Right atrium auricular region (tissue), 2 donors: ENCODE data around the gene ALDOC. TPM values are rescaled to one million over a fixed set of nuclear protein-coding genes. Genes with fewer than 3 reads are reported as not detected.
"Not testable (repeated sequence)": the region's sequence is repeated elsewhere in the genome, so short reads cannot be mapped to it uniquely, and the experiment has no call there.

Source experiments
- DNase-seq: peaks from one replicate; pipeline ENCODE4 v3.0.0-alpha.2; 2019; ENCODE audit warnings: low spot score
- H3K27ac ChIP-seq, 2 donors: fragments of 200-600 bp; sonication (generic); 1 replicate in 1 of 2; 2 replicates in 1 of 2; pipeline ENCODE4 v1.5.1; 2016 to 2019
- H3K27me3 ChIP-seq, 2 donors: fragments of 200-600 bp; sonication (generic); one replicate each; pipeline versions ENCODE4 v1.5.1 to v1.6.0; 2017 to 2019
- H3K36me3 ChIP-seq: fragments of 200-600 bp; sonication (generic); one replicate; pipeline ENCODE4 v1.5.1; 2016
- H3K4me1 ChIP-seq, 2 donors: fragments of 200-600 bp; sonication (generic); one replicate each; pipeline versions ENCODE4 v1.5.1 to v1.6.0; 2017 to 2019
- H3K4me3 ChIP-seq, 2 donors: fragments of 200-600 bp; sonication (generic); 1 replicate in 1 of 2; 2 replicates in 1 of 2; pipeline ENCODE4 v1.5.1; 2017 to 2019; ENCODE audit warnings: mild to moderate bottlenecking in 1 of 2, moderate library complexity in 1 of 2
- H3K9me3 ChIP-seq, 2 donors: fragments of 200-600 bp; sonication (generic); one replicate each; pipeline ENCODE4 v1.5.1; 2019
- total RNA-seq, 2 donors: library from RNA; depleted of rRNA; stranded (reverse); fragments of >200 nt; gene quantifications; one replicate each; pipeline ENCODE4 v1.1.0, GENCODE V29; 2016
- TF ChIP-seq, protein P1 (sequence below), 2 donors: fragments of 200-600 bp; sonication (generic); IDR thresholded peaks; one replicate each; pipeline ENCODE4 v1.5.1; 2019; ENCODE audit warnings: antibody characterized with exemption in 2 of 2

Gene ALDOC
- total RNA-seq, 2 donors from 2014 or later: 355 to 363 TPM

DNA sequence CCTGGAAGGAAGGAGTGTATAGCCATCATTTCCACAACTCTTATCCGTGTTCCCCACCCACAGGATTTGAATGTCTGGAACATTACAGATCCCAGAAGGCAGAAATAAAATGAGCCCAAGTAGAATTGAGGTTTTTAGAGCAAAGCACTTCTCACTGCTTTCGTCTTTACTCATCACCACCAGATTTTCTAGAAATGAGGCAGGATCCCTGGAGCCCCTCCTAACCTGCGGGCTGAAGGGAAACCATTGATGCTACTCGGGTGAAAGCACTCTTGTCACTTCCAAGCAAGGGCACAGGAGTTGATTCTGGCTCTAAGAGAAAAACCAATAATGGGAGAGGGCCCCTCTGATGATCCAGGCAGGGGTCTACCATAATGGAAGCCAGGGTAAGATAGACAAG is 2.8 kb upstream of the ALDOC start:
- Histone ChIP-seq H3K36me3 (no peaks in the 10 kb centered on the region), H3K27ac (no peak overlapping the region)

DNA sequence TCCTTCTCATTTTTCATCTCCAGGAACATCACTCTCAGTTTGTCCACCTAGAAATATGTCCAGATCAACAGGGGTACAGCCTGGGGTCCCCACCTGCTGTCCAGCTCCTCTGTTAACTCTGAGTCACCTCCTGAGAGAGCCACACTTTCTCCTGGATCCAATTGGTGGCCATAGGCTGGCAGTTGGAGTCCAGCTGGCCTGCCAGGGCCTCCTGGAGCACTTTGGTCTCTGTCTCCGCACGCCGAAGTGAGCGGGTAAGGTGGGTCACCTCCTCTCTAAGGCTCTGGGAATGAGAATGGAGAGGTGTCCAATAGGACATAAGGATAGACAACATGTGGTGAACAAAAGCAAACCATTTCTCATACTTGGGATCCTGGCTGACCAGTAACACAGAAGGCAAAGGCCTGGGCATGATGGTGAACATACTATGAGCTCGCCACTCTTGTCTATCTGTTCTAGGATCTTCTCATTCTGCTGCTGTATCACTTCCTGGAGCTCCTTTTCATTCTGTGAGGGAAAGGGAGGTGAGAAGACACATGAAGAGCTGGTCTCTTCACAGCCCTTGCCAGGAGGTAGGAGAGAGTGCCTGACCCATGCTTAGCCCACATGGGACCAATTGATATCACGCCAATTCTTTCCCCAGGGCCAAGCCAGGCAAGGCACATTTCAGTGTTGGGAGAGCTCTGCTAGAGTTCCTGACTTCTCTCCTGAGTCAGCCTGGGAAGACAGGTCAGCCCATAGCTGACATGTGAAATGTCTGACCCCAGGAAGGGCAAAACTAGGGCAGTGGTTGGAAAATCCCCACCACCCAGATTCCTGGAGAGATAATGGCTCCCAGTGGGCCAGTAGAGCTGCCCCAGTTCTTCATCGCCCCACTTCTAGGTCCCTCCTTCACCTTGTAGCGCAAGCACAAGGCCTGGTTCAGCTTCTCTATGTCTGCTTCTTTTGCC is 1.8 kb upstream of the ALDOC start:
- Histone ChIP-seq H3K9me3 (no peaks in the 10 kb centered on the region), H3K27ac (no peak overlapping the region), H3K36me3 (peaks cover 6% of the 10 kb centered on the region), H3K4me1 (peaks cover 0 to 22% of the 10 kb centered on the region in 2 donors), H3K27me3 (no peaks in the 10 kb centered on the region), H3K4me3 (no peak overlapping the region)
- no peak for DNase-seq
- TF ChIP-seq, protein P1, sequence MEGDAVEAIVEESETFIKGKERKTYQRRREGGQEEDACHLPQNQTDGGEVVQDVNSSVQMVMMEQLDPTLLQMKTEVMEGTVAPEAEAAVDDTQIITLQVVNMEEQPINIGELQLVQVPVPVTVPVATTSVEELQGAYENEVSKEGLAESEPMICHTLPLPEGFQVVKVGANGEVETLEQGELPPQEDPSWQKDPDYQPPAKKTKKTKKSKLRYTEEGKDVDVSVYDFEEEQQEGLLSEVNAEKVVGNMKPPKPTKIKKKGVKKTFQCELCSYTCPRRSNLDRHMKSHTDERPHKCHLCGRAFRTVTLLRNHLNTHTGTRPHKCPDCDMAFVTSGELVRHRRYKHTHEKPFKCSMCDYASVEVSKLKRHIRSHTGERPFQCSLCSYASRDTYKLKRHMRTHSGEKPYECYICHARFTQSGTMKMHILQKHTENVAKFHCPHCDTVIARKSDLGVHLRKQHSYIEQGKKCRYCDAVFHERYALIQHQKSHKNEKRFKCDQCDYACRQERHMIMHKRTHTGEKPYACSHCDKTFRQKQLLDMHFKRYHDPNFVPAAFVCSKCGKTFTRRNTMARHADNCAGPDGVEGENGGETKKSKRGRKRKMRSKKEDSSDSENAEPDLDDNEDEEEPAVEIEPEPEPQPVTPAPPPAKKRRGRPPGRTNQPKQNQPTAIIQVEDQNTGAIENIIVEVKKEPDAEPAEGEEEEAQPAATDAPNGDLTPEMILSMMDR (IDR thresholded peaks at IDR 0.05): no peak

More for the DNA sequence above, 2.8 kb upstream of the ALDOC start:
- no peak overlapping the region for H3K4me3 ChIP-seq
- no peaks in the 10 kb centered on the region for H3K27me3 ChIP-seq
- H3K9me3 ChIP-seq: no peaks in the 10 kb centered on the region
- no peak for DNase-seq
- peaks cover 0 to 14% of the 10 kb centered on the region in 2 donors for H3K4me1 ChIP-seq
- TF ChIP-seq, protein P1 (IDR thresholded peaks at IDR 0.05): no peak

DNA sequence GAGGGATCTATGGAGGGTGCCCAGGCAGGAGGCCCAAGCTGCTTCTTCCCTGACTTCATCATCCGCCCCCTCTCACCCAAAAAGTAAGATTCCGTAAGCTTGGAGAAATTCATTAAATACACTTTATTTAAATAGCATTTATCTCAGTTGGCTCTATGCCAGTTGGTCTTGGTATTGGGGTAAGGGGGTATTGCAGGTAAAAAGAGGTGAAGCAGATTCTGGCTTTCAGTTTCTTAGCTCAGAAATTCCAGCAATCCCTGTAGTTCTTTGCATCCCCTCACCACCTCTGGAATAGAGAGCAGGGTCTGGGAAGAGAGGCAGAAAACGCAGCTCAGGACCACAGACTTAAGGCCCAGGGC is 750 bp upstream of the ALDOC start:
- Histone ChIP-seq H3K36me3 (peaks cover 6% of the 10 kb centered on the region), H3K4me1 (peaks cover 0 to 32% of the 10 kb centered on the region in 2 donors), H3K4me3 (peak overlapping the region in 1 of 2 donors; percentile 44), H3K27ac (peak overlapping the region in 1 of 2 donors; percentile 48), H3K9me3 (no peaks in the 10 kb centered on the region), H3K27me3 (no peaks in the 10 kb centered on the region)
- TF ChIP-seq, protein P1 (IDR thresholded peaks at IDR 0.05): no peak
- no peak for DNase-seq

DNA sequence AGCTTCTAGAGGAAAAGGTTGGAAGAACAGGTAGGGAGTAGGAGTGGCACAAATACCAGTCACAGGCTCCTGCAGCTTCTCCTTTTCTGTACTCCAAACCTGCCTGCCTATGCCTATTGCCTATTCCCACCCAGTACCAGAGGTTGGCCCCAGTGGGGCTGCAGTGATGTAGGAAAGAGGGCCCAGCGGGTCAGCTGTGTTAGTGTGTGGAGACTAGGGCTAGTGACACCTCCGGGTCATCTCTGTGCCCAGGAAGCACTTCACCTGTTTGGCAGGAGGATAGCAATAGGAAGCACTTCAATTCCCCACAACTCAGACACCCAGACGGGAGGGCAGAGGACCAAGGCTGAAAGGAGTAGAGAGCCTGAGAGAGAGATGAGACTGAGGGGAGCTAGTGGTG is 679 bp downstream of the ALDOC start:
- H3K4me3 ChIP-seq: peak overlapping the region; percentile 17 to 34
- DNase-seq, H3K9me3 ChIP-seq, H3K27me3 ChIP-seq, H3K36me3 ChIP-seq: not testable (repeated sequence)
- H3K27ac ChIP-seq: peak overlapping the region; percentile 60 to 83
- peaks cover 0 to 41% of the 10 kb centered on the region in 2 donors for H3K4me1 ChIP-seq

DNA sequence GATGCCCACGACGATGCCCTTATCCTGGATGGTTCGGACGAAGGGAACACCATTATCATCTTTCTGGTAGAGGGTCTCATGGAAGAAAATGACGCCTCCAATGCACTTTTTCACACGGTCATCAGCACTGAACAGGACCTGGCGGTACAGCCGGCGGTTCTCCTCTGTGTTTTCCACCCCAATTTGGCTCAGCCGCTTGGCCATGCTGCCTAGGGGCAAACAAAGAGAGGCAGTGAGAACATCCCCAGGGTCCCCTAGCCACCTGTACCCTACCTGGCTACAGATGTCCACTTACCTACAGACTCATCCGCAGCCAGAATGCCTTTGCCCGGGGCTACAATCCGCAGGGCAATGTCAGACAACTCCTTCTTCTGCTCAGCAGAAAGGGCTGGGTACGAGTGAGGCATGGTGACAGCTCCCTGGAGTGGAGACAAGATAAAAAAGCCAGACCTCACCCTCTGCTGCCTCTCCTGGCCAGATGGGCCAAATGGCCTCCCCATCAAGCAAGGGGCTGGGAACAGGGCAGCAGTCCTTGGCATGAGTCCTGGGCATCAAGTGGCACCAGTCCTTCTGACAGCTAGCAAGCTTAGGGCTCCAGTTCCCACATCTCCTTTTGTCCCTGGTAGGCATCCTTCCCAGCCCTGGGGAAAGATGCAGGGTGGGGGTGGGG is 1.4 kb downstream of the ALDOC start:
- Histone ChIP-seq H3K27me3 (no peaks in the 10 kb centered on the region), H3K36me3 (peaks cover 6% of the 10 kb centered on the region), H3K4me3 (no peak overlapping the region), H3K27ac (peak overlapping the region; percentile 60 to 83), H3K4me1 (peaks cover 0 to 47% of the 10 kb centered on the region in 2 donors), H3K9me3 (no peaks in the 10 kb centered on the region)
- TF ChIP-seq, protein P1 (IDR thresholded peaks at IDR 0.05): peak in 1 of 2 donors; percentile 40
- peak; percentile 61 for DNase-seq

DNA sequence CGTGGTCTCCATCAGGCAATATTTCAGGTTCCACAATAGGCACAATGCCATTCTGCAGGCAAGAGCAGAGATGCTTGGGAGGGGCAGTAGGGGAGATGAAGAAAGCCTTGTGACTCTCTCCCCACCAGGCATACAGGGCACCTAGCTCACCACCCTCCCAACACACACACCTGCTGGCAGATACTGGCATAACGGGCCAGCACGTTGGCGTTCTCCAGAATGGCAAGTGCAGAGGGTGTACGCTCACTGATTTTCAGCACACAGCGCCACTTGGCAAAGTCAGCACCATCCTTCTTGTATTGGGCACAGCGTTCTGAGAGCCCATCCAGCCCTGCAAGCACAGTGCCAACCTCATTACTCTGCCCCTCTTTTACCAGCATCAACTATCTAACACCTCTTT is 2.2 kb downstream of the ALDOC start:
- H3K4me3 ChIP-seq: no peak overlapping the region
- peak overlapping the region in 1 of 2 donors; percentile 83 for H3K27ac ChIP-seq

More for the DNA sequence above, 2.2 kb downstream of the ALDOC start:
- Histone ChIP-seq H3K27me3 (no peaks in the 10 kb centered on the region), H3K36me3 (peaks cover 6% of the 10 kb centered on the region), H3K4me1 (peaks cover 0 to 55% of the 10 kb centered on the region in 2 donors), H3K9me3 (no peaks in the 10 kb centered on the region)
- no peak for DNase-seq
- TF ChIP-seq, protein P1 (IDR thresholded peaks at IDR 0.05): no peak
